Measurements from ENCODE around the gene NHP2.
A peak's percentile ranks its signal among the peaks of the same experiment; 100 is the strongest.
"Not testable (repeated sequence)": the region's sequence is repeated elsewhere in the genome, so short reads cannot be mapped to it uniquely, and the experiment has no call there.

NHP2 gene

GRCh38 chr5:178153530-178154340 is at the start of gene NHP2:
NHP2 (minus strand) TSS chr5:178153885; CDS start chr5:178153817, 68 bp downstream.
- FAIRE-seq = peak; percentile 97

- no peak for FAIRE-seq
These were observed 48.9 kb upstream of the NHP2 start for GRCh38 chr5:178202541-178202940.

- FAIRE-seq = no peak
These were observed 48.2 kb upstream of the NHP2 start for GRCh38 chr5:178201927-178202235.

GRCh38 chr5:178201221-178201926 is 47.7 kb upstream of the NHP2 start:
- no peak for FAIRE-seq

GRCh38 chr5:178199581-178200434 is 46.1 kb upstream of the NHP2 start:
- no peak for FAIRE-seq

DNA sequence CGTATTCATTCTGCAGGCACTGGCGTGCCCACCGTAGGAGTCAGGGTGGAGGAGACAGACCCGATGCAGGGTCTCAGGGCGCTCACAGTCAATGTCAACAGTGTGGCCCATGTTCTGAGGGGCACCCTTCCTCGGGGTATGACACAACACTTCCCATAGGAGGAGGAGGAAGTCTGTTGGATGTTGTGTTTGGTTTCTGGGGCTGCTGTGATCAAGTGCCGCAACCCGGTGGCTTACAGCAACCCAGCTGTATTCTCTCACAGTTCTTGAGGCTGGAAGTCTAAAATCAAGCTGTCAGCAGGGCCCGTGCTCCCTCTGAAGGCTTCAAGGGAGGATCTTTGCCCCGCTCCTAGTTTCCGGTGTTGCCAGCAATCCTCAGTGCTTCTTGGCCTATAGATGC is 45.0 kb upstream of the NHP2 start:
- no peak for FAIRE-seq

- not testable (repeated sequence) for FAIRE-seq
These were observed 44.5 kb upstream of the NHP2 start for GRCh38 chr5:178198151-178198550.

- no peak for FAIRE-seq
These were observed 43.3 kb upstream of the NHP2 start for GRCh38 chr5:178196986-178197385.

- FAIRE-seq = no peak
These were observed 42.7 kb upstream of the NHP2 start for GRCh38 chr5:178196281-178196812.

DNA sequence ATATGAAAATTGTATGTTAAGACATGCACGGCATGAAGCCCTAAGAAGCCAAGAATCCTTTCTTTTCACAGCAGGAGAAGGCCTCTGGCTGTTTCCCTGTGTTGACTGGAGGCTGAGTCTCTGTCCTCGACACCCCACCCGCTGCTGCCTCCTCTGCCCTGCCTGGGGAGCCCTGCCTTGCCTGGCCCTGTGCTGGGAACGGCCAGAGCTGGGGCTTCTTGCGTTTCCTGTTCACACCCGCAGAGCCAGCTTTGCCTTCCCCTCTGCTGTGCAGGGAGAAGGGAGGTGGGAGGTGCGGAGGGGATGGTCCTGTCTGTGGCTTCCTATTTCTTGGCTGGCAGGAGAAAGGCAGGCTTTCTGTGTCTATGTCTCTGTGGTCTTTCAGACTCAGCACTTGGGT is 40.3 kb upstream of the NHP2 start:
- no peak for FAIRE-seq

DNA sequence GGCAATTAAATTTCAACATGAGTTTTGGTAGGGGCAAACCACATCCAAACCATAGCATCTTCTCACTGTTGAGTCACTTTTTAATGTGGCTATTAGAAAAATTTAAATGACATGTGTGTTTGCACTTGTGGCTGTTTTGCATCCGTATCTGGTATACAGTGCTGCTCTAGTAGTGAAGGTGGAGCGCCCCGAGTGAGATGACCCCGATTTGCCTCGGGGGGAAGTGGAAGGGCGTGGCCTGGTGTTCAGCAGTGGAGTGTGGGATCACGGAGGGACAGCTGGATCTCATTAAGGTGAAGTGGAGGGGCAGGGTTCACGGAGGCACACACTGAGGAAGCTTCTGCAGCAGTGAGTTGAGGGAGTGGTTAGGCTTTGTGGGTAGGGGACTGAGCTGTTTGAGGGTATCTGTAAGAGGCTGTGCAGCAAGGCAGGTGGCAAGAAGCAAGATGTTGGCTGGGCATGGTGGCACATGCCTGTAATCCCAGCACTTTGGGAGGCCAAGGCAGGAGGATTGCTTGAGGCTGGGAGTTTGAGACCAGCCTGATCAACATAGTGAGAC is 39.6 kb upstream of the NHP2 start:
- FAIRE-seq = no peak

DNA sequence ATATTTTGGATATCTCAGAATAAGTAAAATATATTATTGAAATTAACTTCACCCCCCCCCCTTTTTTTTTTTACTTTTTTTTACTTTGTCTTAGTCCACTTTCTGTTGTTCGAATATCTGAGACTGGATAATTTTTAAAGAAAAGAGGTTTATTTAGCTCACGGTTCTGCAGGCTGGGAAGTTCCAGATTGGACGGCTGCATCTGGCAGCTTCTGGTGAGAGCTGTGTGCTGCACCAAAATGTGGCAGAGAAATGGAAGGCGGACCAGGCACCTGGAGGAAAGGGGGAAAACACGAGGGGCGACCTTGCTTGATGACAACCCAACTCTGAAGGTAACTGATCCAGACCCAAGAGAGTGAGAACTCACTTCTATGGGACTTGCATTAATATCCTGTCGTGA is 39.1 kb upstream of the NHP2 start:
- no peak for FAIRE-seq

DNA sequence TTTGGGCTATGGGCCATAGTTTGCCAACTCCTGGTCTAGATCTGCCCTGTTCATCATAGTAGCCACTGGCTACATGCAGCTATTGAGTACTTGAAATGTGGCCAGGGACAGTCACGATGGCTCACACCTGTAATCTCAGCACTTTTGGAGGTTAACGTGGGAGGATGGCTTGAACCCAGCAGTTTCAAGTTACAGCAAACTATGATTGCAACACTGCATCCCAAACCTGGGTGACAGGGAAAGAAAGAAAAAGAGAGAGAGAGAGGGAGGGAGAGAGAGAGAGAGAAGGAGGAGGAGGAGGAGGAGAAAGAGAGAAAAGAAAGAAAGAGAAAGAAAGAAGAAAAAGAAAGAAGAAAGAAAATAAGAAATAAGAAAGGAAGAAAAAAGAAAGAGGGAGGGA is 38.6 kb upstream of the NHP2 start:
- FAIRE-seq = no peak

GRCh38 chr5:178191661-178192060 is 38.0 kb upstream of the NHP2 start:
- no peak for FAIRE-seq

GRCh38 chr5:178189433-178189832 is 35.7 kb upstream of the NHP2 start:
- FAIRE-seq = no peak

- no peak for FAIRE-seq
These were observed 33.3 kb upstream of the NHP2 start, which contains the start of gene GMCL2 for GRCh38 chr5:178187014-178187413. GMCL2 (minus strand) TSS chr5:178187371; CDS start chr5:178187299, 72 bp downstream.

DNA sequence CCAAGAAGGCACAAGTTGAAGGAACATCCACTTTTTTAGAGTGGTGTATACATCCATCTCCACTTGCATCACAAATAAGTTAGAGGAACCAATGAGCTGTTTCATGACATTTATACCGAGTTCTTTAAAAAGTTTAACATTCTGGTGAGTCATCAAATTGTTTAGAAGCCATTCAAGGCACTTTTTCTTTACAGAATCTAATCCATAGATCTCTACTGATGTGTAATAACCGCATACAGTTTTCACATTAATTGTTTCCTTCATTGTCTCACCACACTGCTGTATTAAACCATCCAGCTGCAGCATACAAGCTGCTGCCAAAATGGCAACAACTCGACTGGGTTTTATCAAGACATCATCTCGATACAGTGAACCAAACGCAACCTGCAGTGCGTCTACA is 32.7 kb upstream of the NHP2 start:
- FAIRE-seq = no peak

DNA sequence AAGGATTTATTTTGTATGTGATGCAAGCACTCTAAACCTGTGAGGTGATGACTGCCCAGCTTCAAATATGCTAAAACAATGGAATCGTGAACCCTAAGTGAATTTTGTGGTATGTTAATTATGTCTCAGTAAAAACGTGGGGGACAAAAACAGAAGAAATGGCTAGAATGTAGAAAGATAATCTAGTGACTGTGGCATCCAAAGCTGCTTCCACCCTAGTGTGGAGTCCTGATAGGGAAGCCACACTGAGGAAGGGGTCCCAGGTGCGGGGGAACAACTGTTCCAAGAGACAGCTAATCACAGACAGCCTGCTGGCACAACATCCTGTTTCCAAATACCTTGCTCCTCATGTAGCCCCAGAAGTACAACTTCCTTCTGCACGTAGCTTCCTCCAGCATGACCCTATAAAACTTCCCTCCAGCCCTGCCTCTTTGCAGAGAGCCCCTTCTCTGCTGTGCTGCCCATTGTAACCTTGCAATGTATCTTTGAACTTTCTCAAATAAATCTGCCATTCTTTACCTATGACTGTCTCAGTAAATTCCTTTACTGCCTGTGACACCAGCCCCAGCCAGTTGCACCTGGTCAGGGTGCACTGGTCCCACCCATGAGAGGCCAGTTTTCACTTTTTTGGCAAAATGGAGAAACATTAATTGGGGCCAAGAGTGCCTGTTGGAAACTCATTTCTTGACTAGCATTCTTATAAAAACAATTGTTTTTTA is 28.6 kb upstream of the NHP2 start:
- FAIRE-seq = no peak

DNA sequence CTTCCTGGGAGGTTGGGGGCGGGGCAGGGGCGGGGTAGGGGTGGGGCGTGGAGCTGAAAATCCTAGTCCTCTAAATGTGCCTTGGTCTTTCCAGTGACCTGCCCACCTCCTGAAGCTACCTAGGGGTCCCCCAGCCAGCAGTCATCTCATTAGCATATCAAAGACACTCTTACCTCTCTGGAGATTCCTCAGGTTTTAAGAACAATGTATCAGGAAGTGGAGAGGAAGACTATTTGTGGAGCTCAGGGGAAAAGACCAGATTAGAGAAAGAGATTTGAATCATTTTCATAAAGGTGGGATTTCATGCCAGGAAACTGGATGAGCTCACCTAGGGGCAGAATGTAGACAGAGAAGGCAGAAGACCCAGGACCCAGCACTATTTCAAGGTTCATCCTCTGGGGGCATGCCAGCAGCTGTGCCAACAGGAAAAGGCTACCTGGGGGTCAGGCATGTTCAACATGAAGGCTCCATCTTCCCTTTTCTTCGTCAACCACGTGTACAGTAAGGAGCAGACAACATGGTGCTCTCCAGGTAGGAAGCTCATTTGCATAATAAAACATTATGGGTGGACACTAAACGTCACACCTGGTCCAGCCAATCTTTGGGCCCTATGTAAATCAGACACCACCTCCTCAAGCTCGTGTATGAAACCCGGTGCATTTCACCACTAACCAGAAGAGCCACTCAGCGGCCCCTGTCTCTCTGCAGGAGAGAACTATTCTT is 26.6 kb upstream of the NHP2 start:
- FAIRE-seq = no peak

DNA sequence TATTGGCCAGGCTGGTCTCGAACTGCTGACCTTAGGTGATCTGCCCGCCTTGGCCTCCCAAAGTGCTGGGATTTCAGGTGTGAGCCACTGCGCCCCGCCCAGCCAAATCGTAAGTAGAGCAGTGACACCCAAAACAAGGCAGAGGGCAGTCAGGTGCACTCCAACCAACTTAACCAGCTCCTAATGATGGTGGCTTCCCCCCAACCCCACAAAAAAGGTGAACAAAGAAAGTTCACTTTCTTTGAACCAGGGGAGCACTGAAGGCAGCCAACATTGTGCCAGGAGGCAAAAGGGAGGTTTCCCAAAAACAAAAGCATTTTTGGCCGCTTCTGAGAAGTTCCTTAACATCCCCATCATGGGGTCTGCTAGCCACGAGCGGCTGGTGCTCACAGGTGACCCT is 23.9 kb upstream of the NHP2 start:
- FAIRE-seq = no peak

GRCh38 chr5:178176791-178177190 is 23.1 kb upstream of the NHP2 start:
- FAIRE-seq = no peak

GRCh38 chr5:178174456-178174855 is 20.8 kb upstream of the NHP2 start:
- FAIRE-seq = no peak

Measured in TTC549 (cell line).